Iris pigment epithelial cell (primary cell): ENCODE data around the gene CEP57L1.
A peak's percentile ranks its signal among the peaks of the same experiment; 100 is the strongest.
"Not testable (repeated sequence)": the region's sequence is repeated elsewhere in the genome, so short reads cannot be mapped to it uniquely, and the experiment has no call there.

Source experiments
- DNase-seq: peaks from one replicate; pipeline ENCODE4 v3.0.0-alpha.2; 2011; ENCODE audit warnings: low read depth

CEP57L1 gene

DNA sequence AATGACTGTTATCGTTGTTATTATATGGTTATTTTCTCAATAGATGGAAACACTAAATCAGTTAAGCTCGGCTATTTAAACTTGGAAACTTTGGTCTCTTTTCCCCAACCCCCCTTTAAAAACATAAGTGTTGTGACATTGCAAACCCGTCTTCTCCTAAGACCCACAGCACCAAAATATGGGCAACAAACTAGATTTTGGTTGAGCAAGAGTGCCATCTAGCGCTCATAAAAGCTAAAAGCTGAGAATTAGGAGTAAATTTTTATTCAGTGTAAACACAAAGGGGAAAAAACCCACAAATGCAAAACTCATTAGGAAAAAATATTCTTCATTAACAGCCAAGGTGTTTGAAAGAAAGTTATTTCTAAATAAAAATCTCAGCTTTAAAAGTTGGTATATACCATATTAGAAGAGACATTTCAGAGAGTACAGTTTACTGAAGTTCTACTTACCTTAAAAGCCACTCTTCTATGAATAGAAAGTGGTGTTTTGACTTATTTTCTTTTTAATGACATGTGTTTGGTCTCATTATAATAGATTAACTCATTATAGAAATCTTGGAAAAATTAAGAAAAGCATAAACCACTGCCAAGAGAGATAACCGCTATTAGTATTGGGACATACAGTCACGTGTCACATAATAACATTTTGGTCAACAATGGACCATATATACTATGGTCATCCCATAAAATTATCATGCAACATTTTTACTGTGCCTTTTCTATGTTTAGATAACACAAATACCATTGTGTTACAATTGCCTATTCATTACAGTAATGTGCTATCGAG is 21.8 kb upstream of the CEP57L1 start:
- peak; percentile 79 for DNase-seq

DNA sequence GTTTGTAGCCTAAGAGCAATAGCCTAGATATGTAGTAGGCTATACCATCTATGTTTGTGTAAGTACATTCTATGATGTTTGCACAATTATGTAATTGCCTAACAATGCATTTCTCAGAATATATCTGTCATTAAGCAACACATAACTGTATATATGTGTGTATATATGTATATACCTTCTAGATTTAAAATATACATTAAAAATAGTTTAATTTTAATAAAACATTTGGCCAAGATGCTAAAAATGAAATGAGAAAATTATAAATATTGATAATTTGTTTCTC is 21.2 kb upstream of the CEP57L1 start:
- DNase-seq: no peak

DNA sequence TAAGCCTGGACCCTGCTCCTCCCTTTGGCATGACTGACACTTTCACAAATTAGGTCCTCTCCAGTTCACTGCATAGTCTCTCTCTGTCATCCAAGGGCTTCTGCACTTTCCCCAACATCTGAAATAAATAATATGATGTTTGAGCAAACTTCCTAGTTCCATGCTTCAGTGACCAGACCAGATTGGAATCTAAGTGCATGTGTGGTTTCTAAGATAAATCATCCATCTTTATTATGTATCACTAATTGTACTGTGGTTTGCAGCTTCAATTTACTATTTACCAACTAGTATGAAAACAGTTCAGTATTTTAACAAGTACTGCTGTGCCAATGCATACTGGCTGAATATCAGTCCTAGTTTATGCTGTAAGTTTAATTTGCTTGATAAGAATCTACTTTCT is 19.4 kb upstream of the CEP57L1 start:
- DNase-seq: peak; percentile 38

DNA sequence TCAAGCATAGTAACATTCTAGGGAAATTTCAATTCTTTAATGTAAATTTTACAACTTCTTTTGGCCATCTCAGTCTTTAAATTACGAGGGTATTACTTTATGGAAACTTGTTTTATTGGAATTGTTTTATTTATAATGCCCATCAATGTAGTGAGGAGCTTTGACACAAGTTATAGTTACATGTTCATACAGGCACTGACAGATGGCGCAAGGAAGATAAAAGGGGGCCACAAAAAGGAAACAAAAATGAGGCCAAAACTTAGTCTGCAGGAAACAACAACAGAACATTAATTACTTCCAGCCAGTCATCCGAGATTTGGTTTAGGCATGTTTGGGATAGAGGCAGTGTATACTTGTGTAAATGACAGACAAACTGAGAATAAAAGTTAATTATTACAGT is 18.9 kb upstream of the CEP57L1 start:
- DNase-seq: no peak

DNA sequence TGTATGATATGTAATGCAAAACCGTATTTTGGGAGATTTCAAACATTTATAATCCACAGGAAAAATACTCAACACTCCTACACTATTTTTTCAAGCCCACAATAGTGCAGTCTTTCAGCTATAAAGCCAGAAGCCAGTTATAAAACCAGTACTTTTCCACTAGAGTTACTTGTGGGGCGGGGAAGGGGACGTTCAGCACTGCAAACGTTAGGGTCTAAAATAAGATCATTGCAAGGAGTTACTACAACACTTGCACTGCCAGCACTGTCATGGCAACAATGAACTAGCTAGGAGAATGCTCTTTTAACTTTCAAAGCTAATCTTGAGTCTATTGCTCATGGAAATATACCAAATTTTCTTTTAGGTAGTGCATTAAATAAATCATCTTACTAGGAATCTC is 15.3 kb upstream of the CEP57L1 start:
- no peak for DNase-seq

DNA sequence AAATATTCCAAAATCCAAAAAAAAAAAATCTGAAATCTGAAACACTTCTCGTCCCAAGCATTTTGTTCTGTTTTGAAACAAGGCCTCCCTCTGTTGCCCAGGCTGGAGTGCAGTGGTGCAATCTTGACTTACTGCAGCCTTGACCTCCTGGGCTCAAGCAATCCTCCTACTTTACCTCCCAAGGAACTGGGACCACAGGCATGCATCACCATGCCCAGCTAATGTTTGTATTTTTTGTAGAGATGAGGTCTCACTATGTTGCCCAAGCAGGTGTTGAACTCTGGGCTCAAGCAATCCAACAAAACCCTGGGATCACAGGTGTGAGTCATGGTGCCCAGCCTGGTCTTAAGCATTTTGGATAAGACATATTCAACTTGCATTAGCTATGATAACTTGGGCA is 14.3 kb upstream of the CEP57L1 start:
- DNase-seq: no peak

DNA sequence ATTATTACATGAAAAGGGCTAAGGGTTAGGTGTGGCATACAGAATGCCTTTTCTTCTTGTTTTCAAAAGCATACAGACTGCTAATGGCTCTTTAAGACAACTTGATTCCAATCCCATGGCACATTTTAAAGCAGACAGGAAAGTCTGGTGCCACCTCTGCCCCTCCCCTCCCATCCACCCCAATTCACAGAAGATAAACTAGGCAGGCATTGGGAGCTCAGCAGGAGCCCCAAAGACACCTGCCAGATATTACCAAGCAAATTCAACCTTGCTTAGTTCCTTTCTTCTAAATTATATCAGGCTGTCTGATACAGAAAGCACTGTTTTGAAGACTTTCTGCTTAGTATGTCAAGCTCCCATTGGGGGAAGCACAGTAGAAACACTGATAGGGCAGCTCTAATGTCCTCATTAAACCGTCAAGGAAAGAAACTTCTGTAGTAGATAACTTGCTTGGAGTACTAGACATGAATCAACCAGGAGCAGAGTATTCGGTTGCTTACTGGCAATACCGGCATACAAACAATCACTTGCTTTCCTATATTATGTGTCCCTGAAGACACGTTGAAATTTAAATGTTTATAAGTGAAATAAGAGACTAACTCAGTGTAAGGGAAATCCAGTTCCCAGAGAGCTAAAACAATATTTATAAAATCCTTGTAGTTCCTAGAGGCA is 13.7 kb upstream of the CEP57L1 start:
- DNase-seq: no peak

DNA sequence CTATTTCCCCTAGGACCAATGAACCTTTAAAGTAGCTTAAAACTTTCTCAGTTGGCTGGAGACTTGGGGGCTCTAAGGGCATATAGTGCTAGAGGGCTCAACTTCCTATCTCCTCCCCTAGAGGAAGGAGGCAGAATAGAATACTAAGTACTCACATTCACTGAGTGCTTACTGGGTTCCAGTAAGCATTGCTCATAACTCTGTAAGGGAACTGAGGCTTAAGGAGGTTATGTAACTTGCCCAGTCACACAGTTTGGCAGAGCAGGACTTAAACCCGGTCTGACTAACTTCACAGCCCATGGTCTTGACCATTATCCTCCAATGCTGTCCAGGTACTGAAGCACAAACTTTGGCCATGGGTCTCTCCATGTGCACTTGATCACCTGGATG is 13.1 kb upstream of the CEP57L1 start:
- DNase-seq: peak; percentile 95

DNA sequence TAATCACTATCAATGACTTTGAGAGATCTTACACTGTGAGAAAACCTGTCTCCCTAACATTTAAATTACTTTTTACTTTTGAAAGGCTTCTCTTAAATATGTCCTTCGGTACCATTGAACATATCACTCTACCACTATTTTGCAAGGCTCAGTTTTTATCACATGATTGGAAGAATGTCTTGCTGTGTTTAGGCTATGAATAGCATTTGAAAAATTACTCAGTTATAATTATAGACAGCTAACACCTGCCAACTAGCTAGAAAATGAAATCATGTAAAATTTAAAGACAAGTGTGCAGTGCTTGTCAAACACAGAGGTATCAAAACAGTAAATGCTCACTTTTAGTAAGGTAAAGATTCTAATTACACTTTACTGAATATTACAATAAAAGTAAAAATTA is 11.7 kb upstream of the CEP57L1 start:
- no peak for DNase-seq

DNA sequence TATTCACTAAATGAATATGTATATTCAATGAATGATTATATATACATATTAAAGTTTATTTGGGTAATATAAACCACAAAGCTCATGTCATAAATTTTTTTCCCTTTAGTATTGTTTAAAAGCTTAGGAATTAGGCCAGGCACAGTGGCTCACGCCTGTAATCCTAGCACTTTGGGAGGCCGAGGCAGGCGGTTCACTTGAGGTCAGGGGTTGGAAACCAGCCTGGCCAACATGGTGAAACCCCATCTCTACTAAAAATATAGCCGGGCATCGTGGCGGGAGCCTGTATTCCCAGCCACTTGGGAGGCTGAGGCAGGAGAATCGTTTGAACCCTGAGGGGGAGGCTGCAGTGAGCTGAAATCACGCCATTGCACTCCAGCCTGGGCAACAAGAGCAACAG is 11.2 kb upstream of the CEP57L1 start:
- DNase-seq: not testable (repeated sequence)

DNA sequence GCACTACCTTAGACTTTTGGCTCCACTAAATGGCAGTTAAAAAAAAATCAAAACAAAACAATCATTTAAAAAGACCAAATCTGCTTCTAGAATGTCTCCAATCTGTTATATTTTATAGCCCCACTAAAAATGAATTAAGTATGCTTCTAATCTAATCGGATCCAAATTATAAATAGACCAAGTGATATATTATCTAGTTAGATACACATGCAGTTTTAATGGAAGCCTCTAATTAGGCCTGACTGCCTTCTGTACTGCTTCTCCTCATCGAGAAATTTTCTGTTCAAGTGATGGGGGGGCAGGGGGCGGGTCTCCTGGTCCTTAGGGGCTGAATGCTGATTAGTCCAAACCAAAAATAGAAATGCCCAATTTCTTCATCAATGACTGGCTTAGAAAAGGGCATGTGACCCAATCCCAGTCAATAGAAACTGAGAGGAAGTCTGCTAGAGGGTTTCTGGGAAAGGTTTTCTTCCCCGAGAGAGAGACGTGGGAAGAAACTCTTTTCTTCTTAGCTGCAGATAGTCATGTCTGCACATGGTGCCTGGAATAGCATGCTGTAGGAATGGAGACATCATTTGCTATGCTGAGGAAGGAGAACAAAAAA is 7.5 kb upstream of the CEP57L1 start:
- no peak for DNase-seq

DNA sequence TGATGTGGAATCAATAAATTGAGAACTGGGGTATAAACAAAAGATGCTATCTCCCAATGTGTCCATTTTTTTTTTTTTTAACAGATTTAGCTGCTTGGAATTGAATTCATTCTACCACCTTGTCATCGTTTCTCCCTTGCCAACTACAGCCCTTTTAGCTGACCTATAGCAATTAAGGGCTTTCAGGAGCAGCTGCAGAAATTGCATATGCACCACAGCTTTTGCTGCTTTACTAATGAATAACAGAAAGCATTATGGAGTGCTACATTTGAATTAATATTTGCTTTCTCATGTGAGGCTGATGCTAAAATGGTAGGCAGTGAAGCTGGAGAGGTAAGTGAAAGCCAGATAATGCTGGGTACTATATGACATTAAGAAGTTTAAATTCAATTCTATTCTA is 6.3 kb upstream of the CEP57L1 start:
- no peak for DNase-seq

DNA sequence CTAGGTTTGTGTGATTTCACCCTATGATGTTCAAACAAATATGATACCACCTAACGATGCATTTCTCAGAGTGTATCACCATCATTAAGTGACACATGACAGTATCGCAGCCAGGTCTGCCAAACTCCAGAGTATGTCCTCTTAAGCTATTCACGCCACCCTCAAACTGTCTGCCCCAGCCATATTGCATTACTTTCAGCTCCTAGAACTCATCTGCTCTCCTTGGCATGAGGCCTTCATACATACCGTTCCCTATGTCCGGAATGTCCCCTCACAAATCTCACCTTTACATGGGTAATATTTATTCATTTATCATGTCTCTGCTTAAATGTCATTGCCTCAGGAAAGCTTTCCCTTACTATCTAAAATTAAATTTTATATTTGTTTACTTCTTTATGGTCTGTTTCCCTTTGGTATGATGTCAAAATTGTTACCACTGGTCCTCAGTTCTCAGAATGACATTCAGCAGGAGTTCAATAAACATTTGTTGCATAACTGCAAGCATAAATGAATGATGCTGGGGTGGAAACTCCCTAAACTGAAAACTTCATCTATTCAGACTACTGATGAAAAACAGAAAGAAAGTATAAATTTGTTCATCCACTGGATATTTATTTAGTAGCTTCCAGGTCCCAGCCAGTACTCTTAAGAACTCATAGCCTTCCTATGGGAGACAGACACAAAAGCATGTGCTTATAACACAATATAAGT is 3.8 kb upstream of the CEP57L1 start:
- DNase-seq: peak; percentile 33

DNA sequence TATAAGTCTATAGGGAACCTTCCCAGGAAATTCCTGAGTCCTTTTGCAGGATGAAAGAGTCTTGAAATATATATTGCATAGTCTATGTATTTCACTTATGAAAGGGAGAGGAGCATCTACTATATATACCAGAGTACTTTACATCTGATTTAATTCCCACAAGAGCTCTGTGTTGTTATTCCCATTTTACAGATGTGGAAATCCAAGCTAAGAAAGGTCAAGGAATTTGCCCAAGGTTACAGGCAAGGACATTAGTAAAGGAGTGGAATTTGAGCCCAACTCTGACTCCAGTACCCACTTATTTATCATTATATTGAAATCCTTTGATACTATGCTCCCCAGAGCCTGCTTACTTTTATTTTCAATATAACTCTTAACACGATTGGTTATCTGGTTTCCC is 3.2 kb upstream of the CEP57L1 start:
- no peak for DNase-seq

DNA sequence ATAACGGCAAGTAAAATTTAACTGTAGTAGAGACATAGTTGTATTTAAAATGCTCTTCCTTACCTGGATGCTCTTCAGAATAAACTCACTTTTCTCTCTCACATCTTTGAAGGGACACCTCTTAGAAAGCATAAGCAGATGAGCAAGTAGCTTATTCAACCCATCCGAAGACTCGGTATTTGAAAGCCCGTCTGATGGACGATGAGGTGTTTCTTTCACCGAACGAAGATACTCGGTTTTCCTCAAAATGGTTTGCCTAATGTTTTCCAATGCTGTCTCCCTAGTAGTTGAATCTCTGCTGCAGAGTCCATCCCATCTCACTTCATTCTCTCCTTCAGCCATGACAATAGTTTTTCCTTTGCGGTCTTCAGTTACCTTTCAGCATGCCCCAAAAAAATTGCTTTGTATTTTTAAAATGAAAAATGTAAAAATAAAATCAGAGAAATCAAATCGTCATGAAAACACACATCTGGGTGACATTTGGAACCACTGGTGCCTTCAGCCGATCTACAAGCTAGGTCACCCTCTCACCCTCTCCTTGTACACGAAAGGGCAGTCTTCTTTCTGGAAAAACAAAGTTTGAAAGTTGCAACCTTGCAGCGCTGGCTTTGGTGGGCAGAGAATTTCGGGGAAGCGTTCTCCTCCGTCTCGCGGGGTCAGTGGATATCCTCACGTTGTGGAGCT is 1.4 kb upstream of the CEP57L1 start:
- peak; percentile 16 for DNase-seq

DNA sequence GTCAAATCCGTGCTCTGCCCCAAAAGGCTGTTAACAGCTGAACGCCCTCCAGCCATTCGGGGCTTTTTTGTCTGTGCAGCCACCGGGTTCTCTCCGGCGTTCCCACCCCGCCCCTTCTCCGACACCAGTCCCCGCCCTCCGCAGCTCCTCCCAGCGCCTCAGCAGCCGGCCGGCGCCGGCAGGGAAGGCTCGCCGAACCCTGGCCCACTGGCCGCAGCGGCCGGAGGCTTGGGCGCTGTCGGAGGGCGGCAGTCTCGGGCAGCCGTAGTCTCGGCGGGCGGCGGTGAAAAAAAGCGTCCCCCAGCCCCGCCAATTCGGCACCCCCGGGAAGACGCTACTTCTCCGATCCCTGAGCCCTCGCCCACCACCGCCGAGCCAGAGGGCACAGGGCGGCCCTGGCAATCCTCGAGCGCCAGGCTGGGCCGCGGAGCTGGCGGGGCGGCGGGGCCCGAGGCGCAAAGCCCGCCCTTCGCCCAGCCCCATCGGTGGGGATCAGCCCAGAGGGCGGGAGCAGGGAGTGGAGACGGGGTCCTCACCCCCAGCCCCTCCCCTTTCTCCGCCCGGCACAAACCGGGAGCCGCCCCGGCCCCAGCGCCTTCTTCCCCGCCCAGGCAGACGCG is 781 bp upstream of the CEP57L1 start, which contains the start of gene SESN1:
Gene SESN1, minus strand, starts transcription at position 431 of the 620 bp plus-strand sequence. CDS start 773 bp downstream, outside the sequence.
- peak; percentile 94 for DNase-seq

DNA sequence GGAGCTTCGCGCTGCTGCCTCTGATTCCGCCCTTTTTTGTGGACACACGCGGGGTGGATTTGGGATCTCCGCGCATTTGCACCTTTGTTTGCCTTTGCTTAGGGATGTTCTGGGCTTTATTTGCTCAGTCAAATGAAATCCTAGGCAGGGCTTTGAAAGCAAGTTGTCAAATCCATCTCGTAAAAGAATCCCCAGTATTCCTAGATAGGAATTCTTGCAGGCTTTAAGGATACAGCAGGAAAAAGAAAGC is 453 bp downstream of the CEP57L1 start:
- DNase-seq: no peak

DNA sequence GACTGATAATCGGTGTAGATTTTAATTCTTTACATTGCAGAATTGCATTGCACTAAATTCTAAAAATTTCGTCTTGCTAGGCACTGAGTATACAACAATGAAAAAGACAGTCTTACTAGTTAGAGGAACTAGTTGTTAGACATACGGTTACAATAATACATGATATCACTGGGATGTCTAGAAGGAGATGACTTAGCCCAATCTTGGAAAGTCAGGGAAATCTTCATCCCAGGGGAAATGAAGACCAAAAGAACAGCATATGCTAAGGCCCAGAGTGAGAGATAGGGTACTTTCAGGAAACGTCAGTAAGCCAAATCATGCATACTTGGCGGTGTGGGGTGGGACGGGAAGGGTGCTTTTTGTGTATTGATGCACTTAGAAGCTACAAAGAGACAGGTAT is 901 bp downstream of the CEP57L1 start:
- no peak for DNase-seq

DNA sequence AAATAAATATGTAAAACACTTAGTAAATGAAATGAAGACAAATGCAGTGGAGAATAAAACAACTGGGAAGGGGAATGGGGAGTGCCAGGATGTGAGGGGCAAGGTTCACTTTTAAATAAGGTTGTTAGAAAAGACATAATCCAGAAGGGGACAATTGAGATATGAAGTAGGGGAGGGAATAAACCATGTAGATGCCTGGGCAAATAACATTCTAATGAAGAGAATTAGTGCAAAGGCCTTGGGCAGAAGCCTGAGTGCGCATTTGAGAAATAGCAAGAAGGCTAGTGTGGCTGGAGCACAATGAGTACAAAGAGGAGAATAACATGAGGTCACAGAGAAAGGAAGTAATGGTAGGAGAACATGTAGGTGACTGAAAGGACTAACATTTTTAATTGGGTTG is 2.4 kb downstream of the CEP57L1 start:
- DNase-seq: no peak

DNA sequence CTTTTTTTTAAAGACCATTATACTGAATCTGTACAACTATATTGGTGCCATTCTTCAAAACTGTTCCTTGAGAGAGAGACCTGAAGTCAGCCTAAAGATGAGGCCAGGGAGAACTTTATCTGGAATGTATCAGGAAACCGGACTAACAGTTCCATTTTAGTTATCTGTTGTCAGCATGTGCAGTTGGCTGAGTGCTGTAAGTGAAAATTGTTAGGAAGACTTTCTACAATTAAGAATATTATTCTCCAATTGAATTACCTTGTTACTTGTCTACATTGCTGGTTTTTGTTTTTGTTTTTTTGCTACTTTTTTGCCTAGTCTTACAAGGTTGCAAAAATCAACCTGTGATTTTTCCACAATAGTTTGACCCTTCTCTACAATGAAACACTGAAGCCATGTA is 7.5 kb downstream of the CEP57L1 start:
- no peak for DNase-seq

DNA sequence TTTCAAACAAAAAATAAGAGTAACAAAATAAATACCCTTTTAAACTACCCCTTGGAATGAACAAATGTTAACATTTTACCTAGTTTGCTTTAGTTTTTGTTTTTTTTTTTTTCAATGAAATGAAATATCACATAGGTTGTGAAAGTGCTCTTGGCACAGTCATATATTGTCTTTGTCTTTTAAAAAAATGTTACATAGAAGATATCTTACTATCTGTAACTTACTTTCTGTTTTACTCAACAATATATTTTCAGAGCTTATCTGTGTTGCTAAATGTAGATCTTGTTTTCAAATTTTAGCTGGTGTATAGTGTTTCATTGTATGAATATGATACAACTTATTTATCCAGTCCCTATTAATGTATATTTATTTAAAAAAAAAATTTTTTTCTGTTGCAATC is 8.6 kb downstream of the CEP57L1 start:
- no peak for DNase-seq

DNA sequence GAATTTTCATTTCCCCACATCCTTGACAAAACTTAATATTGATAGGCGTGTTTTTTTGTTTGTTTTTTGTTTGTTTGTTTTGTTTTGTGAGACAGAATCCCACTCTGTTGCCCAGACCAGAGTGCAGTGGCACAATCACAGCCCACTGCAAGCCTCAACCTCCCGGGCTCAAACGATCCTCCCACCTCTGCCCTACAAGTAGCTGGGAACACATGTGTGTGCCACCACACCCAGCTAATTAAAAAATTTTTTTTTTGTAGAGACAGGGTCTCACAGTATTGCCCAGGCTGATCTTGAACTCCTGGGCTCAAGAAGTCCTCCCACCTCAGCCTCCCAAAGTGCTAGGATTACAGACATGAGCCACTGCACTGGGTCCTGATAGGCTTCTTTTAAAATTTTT is 9.2 kb downstream of the CEP57L1 start:
- DNase-seq: no peak
